Ureter (tissue), 1 donor: Measurements from ENCODE around the gene APOB. TPM values are rescaled to one million over a fixed set of nuclear protein-coding genes. Genes with fewer than 3 reads are reported as not detected.

Experiments
- DNase-seq: peaks from one replicate; pipeline ENCODE4 v3.0.0-alpha.2; 2020; ENCODE audit warnings: low spot score
- total RNA-seq: library from RNA; stranded (reverse); gene quantifications from one replicate; pipeline ENCODE4 v1.2.4, GENCODE V29; 2023
- donor health status: DM: yes; HTN: yes; CAD: no.

Gene APOB
- total RNA-seq, 1 donor from 2014 or later: 0.75 TPM

DNA sequence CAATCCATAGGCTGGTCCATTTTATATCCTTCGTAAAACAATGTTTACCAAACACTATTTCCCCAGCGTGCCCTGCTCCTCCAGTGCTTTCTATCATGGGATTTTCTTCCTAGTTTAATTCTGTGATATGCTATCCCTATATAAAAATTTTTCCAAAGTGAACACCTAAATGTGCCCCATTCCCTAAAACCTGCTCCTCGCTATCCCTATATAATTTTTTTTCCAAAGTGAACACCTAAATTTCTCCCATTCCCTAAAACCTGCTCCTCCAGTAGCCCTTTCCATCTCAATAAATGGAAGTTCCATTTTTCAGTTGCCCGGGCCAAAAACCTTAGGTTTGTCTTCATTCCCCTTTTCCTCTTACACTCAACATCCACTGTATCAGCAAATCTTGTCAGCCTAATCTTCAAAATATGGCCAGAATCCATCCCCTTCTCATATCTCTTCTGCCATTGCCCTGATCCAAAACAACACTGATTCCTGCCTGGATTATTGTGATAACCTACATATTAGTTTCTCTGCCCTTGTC is 26.1 kb downstream of the APOB start:
- no peak for DNase-seq

DNA sequence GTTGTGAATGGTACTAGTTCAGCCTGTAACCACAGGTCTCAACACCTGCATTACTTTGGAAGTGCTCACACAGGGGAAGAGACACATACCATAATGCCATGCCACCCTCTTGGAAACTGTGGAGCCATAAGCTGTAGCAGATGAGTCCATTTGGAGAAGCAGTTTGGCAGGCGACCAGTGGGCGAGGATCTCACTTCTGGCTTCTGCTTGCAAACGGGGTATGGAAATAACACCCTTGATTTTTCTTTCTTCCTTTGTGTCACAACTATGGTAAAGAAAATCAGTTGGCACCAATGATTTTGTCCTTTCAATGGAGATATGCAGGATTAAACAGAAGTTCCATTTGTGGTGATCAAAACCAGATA is 28.6 kb downstream of the APOB start:
- no peak for DNase-seq

DNA sequence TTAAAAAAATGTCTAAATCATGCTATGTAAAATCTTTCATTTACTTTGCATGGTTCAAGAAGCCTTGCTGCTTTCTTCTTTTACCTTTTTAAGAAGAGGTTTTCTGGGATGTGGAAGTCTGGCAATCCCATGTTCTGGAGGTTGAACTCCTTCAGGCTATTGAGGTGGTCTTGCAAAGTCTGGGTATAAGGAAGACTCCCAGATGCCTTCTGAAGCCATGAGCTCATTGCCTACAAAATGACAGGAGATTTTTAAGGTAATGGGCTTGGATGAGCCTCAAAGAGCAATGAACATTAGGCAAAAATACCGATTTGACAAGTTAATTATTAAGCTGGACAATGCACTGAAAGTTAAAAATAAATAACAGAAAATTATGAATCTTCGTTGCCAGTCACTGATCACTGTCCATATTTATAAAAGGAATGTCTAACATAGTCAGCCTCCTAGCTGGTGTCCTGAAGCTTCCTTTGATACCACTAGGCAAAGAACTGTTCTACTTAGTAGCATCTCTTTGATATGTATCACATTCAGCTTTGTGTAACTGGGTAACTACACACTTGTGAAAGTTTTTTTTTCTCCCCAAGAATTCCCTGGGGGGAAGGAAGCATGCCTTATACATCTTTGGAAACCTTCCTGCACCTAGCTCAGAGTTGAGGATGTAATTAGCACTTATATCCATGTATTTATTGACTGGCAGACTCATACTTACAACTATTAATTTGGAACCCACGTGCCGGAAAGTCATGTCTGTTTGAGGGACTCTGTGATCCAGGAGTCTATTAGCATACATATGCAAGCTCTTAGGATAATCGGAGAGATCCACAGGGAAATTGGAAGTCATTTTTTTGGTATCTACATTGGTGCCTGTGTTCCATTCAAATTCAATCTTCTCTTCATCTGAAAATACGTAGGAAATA is 29.3 kb downstream of the APOB start:
- DNase-seq: no peak

DNA sequence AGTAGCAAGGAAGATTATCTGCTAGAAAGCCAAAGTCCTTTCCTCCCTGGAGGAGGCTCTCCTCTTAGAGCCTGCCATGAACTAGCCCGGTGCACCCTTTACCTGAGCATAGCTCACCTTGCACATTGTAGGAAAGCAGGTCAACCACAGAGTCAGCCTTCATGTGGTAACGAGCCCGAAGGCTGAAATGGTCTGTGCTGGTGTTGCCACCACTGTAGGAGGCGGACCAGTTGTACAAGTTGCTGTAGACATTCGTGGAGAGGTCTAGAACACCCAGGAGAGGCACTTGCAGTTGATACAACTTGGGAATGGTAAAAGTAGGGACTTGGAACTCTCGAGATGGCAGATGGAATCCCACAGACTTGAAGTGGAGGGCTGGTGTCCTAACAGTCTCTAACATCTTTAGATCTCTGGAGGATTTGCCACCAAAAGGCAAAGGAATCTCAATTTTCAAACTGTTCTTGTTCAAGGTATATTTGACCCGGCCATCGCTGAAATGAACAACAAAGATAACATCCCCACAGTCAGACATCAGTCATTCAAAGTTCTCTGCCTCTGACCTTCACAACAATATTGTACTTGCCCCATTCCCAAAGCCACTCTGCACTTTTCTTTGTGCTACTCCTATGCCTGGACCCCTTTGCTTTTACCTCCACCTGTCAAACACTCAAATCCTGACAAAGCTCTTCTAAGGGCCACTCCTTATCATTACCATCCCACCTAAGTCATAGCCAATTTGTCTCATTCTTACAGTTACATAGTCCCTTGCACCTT is 30.6 kb downstream of the APOB start:
- DNase-seq: no peak

DNA sequence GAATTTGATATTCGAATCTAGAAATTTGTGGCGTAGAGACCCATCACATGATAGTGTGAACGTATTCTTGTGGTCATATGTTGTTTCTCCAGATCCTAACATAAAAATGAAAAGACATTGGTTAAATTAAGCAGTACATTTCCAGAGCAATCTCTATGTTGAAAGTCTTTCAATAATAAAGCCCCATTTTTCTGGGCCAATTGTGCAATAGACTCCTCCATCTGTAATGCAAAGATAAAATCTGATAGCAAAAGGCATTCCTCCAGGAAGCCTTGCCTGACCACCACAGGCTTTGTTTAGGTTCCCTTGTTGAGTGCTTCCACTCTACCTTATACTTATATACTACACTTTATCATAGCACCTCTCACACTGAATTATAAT is 31.3 kb downstream of the APOB start:
- DNase-seq: no peak

DNA sequence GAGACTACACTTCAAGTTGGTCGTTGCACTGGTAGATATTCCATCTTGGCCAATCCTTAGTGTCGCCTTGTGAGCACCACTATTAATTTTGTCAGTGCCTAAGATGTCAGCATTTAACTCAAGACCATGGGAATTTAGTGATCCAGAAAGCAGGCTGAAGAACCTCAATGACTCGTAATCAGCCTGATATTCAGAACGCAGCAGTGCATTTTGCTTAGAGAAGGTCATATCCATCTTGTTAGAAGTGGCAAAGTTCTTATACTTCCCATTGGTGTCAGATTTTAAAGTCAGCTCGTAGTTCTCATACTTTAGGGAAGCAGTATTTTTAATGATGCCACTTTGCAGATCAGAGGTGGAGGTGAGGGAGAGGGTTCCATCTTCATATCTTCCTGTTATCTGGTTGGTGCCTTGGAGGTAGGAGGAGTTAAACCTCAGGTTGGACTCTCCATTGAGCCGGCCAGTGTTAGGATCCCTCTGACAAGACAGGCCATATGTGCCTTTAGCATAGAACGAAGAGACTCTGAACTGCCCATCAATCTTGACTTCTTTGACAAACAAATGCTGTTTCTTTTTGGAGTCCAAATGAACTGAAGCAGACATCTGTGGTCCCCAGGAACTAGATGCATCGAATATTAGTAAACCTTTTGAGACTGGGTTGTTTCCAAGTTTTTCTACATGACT is 31.9 kb downstream of the APOB start:
- no peak for DNase-seq

DNA sequence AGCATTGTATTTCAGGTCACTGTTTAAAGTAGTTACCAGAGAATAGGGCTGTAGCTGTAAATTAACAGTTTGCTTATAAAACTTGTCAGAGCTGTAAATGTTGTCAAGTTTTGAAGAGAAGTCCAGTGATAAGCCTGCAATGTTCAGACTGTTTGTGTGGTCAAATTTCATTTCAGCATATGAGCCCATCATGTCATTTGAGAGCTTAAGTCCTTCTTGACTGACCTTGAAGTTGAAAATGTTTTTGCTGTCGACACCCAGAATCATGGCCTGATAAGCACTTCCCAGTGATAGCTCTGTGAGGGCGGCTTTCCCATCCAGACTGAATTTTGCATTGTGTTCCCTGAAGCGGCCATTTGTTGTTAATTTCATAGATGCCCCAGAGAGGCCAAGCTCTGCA is 32.4 kb downstream of the APOB start:
- DNase-seq: no peak

DNA sequence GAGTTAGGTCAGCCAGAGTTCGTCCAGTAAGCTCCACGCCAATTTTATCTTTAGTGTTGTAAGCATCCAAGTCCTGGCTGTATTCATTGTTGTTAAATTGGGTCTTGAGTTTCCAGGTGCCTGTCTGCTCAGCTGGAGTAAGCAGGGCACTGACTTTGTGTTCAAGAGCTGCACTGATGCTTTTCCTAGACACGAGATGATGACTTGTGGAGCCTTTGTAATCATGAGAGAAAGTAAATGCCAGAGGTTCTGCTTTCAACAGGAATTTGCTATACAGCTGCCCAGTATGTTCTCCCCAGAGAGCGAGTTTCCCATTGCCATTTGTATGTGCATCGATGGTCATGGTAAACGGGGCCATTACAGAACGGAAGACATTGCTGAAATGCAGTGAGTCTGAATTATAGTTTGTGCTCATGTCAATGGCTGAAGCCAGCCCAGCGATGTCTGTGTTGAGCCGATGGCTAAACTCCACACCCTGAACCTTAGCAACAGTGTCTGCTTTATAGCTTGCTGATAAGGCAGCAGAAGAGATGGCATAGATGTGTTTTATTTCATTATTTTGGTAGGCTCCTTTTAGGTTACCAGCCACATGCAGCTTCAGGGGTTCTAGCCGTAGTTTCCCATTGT is 32.9 kb downstream of the APOB start:
- DNase-seq: no peak

DNA sequence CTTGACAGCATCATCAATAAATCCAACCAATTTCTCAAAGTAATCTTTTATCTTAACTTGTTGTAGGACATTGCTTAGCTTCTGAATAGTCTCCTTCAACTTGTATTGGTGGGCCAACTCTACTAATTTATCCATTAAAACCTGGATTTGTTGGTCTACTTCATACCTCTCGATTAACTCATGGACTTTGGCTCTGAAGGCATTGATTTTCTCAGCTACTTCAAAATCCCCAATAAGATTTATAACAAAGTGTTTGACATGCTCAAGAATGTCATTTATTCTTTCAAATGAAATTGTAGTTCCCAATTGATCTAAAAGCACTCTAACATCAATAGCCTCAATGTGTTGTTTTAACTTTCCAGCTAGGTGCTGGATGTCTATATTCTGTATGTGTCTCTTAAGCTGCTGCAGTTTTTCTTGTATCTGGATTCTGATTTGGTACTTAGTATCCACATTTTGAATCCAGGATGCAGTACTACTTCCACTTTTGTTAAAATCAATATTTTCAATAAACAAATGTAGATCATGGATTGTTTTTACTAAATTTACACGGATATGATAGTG is 34.1 kb downstream of the APOB start:
- no peak for DNase-seq

DNA sequence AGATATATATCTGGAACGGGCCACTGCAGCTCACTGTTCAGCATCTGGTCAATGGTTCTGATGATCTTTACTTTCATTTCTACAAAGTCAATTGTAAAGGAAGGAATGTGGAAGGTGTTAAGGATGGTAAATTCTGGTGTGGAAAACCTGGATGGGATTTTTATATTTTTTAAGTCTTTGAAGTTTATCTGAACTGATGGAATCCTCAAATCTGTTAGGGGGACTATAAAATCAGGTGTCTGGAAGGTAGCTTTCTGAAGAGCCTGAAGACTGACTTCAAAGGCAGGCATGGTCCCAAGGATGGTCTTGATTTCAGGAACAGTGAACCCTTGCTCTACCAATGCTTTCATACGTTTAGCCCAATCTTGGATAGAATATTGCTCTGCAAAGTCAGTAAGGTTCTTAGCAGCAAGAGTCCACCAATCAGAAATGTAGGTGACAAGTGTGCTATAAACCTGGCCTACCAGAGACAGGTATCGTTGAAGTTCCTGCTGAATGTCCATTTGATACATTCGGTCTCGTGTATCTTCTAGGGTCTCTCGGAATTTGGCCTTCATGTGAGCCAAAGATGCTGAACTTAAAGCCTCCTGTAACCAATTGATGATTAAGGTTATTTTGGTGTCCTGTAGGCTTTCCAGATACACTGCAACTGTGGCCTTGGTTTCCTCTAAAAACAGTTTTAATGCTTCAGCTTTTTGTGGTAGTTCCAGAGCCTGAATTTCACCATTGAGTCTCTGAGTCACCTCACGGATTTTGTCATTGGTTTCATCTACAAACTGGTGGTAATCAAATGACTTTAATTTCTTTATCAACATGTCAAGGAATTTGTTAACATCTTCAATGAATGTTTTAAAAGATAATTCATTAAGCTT is 34.8 kb downstream of the APOB start:
- DNase-seq: no peak

DNA sequence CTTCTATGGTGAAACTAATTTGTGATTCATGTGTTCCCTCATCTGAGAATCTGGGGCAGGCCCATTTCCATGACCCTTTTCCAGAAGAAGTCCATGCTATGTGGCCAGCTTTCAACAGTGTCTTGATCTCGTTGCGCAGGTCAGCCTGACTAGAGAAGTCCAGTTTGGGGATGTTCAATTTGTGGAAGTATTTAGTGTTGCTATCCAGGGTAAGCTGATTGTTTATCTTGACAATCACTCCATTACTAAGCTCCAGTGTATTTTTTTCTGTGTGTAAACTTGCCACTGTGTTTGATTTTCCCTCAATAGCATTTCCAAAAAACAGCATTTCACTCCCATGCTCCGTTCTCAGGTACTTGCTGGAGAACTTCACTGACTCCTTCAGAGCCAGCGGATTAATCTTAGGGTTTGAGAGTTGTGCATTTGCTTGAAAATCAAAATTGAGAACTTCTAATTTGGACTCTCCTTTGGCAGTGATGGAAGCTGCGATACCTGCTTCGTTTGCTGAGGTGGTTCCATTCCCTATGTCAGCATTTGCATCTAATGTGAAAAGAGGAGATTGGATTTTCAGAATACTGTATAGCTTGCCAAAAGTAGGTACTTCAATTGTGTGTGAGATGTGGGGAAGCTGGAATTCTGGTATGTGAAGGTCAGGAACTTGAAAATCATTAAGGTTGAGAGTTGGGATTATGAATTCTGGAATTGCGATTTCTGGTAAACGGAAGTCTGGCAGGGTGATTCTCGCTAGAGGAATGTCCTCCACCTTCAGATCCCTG is 35.7 kb downstream of the APOB start:
- no peak for DNase-seq

DNA sequence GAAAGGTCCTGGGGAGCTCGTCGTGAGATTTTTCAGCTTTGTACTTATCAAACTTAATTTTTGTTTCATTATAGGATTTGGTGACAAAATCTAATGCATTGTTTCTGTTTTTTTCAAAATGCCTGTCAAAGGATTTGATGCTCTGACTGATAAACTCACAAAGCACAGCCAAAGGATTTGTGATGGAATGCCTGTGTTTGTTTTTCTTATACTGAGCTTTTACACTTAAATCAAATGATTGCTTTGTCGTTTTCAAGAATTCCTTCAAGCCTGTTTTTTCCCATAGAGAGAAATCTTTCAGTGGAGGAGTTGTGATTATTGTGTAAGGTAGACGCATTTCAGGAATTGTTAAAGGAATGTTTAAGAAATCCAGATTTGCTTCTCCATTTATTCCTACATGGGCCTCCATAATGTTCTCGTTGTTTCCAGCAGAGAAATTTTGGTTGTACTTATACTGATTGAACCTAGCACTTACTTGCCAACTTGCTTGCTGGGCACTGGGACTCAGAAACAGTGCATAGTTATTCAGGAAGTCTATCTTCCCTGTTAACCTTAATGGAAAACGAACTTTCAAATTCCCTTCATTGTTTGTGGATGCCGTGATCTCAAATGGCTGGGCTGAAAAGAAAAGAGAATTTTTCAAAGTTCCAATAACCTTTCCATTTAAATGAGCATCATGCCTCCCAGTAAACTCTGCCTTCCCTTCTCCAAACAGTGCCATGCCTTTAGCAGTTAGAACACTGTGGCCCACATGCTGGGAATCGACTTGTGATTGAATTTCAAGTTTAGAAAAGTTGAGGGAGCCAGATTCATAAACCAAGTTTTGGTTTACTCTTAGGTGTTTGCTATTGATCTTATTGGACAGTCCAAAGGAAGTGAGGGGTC is 36.5 kb downstream of the APOB start:
- DNase-seq: no peak

DNA sequence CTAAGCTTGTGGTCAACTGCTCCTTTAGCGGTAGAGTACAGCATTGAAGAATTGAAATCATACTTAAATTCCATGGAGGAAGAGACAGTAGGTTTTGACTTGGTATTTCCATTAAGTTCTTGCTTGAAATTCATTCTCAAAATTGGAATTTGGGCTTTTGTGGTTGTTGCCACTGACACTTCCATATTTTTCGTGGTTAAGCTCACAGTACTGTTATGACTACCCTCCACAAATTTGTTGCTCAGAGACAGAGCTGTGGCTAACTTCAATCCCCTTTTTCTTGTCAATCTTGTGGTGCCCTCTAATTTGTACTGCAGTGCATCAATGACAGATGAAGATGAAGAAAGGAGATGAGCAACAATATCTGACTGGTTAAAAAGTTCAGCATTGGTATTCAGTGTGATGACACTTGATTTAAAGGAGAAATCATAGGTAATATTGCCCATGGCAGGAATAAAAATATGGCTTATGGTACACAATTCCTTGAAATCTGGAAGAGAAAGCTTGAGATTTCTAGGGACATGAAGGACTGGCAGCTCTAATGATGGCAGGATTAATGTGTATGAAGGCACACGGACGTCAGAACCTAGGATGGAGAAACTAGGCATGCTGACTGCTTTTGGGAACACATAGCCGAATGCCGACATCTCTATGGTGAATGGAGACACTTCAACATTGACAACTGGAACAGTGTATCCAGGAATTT is 37.3 kb downstream of the APOB start:
- DNase-seq: no peak

DNA sequence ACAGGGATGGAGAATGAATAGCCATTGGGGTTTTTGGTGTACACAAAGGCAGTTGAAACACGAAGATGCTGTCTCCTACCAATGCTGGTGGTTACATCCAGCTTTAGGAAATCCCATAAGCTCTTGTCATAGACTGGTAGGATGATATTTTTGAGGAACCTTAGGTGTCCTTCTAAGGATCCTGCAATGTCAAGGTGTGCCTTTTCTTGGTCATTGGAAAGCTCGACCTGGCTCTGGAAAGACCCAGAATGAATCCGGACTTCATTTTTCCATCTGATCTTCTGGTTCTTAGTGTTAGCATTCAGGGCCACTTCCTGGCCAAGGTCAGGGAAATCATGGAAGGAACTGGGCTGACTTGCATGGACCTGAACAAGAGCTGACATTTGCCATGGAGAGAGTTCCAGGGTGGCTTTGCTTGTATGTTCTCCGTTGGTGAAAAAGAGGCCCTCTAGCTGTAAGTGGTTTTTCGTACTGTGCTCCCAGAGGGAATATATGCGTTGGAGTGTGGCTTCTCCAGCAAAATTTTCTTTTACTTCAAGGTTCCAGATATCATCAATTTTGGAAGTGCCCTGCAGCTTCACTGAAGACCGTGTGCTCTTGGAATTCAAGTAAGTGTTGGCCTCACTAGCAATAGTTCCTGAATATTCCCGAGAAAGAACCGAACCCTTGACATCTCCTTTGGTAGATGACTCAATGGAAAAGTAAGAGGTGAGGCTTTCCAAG is 38.0 kb downstream of the APOB start:
- DNase-seq: no peak

DNA sequence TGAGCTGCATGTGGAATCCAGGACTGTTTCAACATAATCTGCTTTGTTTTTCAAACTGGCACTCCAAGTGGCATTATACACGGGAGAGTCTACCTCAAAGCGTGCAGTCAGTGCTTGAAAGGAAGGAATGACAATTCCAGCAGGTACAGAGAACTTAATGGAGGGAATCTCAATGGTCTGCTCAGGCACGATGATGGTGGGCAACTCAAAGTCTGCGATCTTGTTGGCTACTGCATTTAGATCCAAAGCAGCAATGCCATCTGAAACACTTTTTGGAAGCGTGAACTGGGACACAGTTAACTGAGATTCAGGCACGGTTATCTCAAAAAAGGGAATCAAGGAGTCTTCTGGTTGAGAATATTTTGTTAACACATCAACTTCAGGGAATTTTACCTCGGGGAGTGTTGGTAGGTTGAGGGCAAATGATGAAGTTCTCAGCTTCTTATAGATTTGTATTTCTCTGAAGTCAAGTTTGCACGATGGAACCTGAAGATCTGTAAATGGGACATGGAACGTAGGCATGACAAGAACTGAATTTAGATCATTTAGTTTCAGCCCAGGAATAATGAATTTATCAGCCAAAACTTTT is 38.7 kb downstream of the APOB start:
- no peak for DNase-seq

DNA sequence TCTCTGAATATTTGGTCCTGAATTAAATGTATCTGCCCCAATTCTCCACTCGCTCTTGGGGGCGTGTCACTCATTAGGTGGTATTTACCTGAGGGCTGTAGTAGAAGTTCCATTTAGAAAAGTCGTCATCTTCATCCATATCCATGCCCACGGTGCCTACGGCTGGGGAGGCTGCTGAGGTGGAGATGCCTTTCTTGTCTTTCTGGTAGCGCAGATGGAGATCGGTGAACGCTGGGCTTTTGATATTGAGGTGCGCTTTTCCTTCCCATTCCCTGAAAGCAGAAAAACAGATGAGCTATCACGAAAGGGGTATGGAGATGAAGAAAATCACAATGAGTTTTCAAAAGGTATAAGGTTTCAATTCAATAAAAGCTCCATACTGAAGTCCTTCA is 39.7 kb downstream of the APOB start:
- no peak for DNase-seq

DNA sequence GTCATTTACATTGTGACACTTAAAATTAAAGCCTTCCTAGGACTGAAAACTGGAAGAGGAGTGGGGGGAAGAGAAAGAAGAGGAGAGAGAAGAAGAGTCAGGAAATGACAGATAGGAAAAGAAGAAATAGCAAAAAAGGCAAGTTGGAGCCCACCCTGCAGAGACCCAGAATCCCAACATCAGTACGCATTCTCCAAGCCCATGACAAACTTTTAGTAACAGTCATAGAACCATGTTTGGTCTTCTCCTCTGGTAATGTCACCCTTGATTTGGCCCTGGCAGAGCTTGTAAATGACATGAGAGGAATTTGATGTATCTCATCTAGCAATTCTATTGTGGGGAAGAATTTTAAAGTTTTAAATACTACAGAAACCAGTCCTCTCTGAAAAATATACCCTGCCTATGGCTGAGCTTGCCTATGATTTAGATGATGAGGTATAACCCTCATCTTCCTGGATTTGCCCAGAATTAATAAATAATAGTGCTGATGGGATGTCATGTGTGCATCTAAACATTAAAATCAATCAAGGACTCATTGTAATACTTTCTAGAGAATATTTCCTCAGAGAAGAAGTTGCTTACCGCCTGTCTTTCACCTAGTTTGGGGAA is 40.2 kb downstream of the APOB start:
- DNase-seq: no peak
